Vagina (tissue), 2 donors: ENCODE data around the gene MED20. TPM values are rescaled to one million over a fixed set of nuclear protein-coding genes. Genes with fewer than 3 reads are reported as not detected.

Experiments used
- DNase-seq, 2 donors: peaks; one replicate each; pipeline ENCODE4 v3.0.0-alpha.2; 2017; ENCODE audit errors: extremely low spot score in 2 of 2
- H3K27ac ChIP-seq: fragments of 200-600 bp; sonication (generic); one replicate; pipeline ENCODE4 v1.5.1; 2019
- H3K27me3 ChIP-seq: fragments of 200-600 bp; sonication (generic); one replicate; pipeline ENCODE4 v1.5.1; 2019
- H3K36me3 ChIP-seq, 2 donors: fragments of 200-600 bp; sonication (generic); one replicate each; pipeline ENCODE4 v1.5.1; 2017 to 2019
- H3K4me1 ChIP-seq: fragments of 200-600 bp; sonication (generic); one replicate; pipeline ENCODE4 v1.5.1; 2019
- H3K4me3 ChIP-seq, 2 donors: fragments of 200-600 bp; sonication (generic); 1 replicate in 1 of 2; 2 replicates in 1 of 2; pipeline ENCODE4 v1.5.1; 2016 to 2019
- H3K9me3 ChIP-seq: fragments of 200-600 bp; sonication (generic); one replicate; pipeline ENCODE4 v1.5.1; 2019
- POLR2A ChIP-seq, 2 donors: fragments of 450-650 bp; IDR thresholded peaks; one replicate each; pipeline ENCODE4 v1.6.1; 2017; ENCODE audit warnings: antibody characterized with exemption in 2 of 2, mild to moderate bottlenecking in 2 of 2, moderate library complexity in 2 of 2
- POLR2AphosphoS5 ChIP-seq, 2 donors: sonication (generic); formaldehyde crosslinking; IDR thresholded peaks; one replicate each; pipeline ENCODE4 v1.9.0; 2017; ENCODE audit warnings: antibody characterized with exemption in 2 of 2, mild to moderate bottlenecking in 2 of 2, low read depth in 1 of 2; ENCODE audit not compliant: insufficient read depth in 1 of 2
- intact Hi-C: fragments of 100-400 bp; cut with DNase I; formaldehyde crosslinking; loops from one replicate; pipeline ENCODE4 v1.15.1; 2023
- total RNA-seq: library from RNA; depleted of rRNA; stranded (reverse); fragments of >200 nt; gene quantifications from one replicate; pipeline ENCODE4 v1.2.3, GENCODE V29; 2016
- TF ChIP-seq, protein P1 (sequence below), 3 experiments: fragments of 450-650 bp in 2 of 3; fragments of 200-600 bp in 1 of 3; sonication (generic) in 1 of 3; IDR thresholded peaks; one replicate each; pipeline ENCODE4 v1.5.1; 2017 to 2019; ENCODE audit warnings: antibody characterized with exemption in 3 of 3, mild to moderate bottlenecking in 2 of 3, moderate library complexity in 2 of 3

MED20 gene
- total RNA-seq, 1 donor from 2014 or later: 9.6 TPM

DNA sequence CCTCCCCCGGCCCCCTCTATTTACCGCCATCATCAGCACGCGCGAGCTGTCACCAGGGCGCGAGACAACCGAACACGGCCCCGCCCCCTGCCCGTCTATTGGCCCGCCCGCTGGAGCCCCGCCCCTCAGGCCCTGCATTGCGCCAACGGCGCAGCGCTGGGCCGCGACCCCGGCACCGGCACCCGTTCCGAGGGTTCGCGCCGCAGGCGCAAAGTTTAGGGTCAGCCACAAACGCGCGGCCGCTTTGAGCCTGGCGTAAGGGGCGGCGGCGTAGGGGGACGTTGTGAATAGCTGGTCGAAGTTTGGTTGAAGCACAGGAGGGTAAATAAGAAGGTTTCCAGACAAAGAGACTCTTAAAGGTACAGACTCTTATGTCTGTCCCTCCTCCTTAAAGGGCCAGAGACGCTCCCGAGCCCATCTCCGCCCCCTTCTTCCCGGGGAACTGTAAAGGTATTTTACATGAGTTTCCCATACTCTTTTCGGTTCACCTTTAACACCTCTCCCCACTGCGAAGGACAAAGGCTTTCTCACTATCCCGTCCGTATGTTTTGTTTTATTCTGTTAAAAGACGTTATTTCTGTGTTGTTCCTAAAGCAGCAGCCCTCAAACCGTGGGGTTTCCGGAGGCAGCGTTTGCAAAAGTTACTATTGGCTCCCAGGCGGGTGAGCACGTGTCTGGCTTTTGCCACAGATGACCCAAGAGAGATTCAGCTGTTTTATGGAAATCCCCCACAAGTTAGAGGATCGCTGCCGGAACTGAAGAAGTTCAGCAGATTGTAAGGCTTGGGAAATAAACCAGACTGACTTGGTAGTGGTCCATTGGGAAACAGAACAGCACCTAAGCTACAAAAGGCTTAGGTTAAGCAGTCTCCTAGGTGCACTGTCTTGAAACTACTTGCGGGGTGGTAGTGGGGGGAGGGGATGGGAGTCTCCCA lies 25.4 kb downstream of the MED20 start, which contains the start of gene USP49:
TSS of gene USP49 (minus strand) at position 76 of the 934 bp plus-strand sequence. CDS start 88,392 bp downstream, outside the sequence.
- no peak for DNase-seq
- Histone ChIP-seq H3K4me1 (peaks cover 20% of the 10 kb centered on the region), H3K36me3 (no peaks in the 10 kb centered on the region), H3K27me3 (no peaks in the 10 kb centered on the region), H3K27ac (peak within 1 kb of the TSS; percentile 73), H3K4me3 (peak within 1 kb of the TSS; percentile 53 to 69), H3K9me3 (no peaks in the 10 kb centered on the region)
- TF ChIP-seq, protein P1, sequence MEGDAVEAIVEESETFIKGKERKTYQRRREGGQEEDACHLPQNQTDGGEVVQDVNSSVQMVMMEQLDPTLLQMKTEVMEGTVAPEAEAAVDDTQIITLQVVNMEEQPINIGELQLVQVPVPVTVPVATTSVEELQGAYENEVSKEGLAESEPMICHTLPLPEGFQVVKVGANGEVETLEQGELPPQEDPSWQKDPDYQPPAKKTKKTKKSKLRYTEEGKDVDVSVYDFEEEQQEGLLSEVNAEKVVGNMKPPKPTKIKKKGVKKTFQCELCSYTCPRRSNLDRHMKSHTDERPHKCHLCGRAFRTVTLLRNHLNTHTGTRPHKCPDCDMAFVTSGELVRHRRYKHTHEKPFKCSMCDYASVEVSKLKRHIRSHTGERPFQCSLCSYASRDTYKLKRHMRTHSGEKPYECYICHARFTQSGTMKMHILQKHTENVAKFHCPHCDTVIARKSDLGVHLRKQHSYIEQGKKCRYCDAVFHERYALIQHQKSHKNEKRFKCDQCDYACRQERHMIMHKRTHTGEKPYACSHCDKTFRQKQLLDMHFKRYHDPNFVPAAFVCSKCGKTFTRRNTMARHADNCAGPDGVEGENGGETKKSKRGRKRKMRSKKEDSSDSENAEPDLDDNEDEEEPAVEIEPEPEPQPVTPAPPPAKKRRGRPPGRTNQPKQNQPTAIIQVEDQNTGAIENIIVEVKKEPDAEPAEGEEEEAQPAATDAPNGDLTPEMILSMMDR (IDR thresholded peaks at IDR 0.05): peak in 1 of 3 experiments; percentile 13
- TF ChIP-seq POLR2AphosphoS5 (IDR thresholded peaks at IDR 0.05; ENCODE audit: insufficient read depth in 1 of 2, low read depth in 1 of 2): peak in 1 of 2 donors; percentile 66
- no peak for TF ChIP-seq POLR2A (IDR thresholded peaks at IDR 0.05)
- intact Hi-C loops: no loop called here

DNA sequence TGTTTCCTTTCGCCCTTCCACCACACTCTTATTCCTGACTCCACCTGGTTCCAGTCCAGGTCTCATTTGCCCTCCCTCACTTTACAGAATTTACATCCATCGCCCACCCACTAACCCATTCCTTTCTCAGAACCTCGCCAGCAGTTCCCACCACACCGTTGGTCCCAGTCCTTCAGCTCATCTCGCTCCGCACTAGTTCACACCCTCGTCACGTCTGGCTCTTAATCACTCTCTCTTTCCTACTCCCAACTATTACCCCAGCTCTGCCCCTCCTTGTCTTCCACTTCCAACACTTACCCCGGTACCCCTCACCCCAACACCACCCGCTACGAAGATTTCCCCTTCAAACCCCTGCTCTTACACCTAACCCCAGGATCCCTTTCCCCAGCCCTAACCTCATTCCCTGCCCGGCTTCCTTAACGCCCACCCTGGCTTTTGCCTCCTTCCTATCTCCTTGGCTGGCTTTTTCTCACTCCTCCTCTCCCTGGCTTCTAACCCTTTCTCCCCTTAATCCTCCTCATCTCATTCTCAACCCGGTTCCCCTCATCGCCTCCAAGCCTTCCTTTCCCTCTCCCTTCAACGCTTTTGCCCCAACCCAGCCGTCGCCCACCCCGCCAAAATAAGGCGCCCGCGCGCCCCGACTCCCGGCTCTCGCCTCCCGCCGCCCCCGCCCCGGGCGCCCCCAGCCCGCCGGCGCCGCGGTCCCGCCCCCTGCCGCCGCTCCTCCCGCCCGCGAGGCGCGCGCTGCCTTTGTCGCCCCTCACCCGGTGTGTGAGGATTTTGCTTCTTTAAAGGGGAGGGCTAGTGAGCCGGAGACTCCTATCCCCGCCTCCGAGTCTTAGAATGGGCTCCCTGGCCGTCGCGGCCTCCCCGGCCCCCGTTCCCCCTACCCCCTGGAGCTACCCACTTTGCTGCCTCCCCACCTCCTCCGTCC lies 26.3 kb downstream of the MED20 start:
- Histone ChIP-seq H3K36me3 (no peaks in the 10 kb centered on the region), H3K4me3 (peak overlapping the region; percentile 53 to 69), H3K27me3 (no peaks in the 10 kb centered on the region), H3K27ac (peak overlapping the region; percentile 73), H3K9me3 (no peaks in the 10 kb centered on the region), H3K4me1 (peaks cover 20% of the 10 kb centered on the region)
- intact Hi-C loops: no loop called here
- DNase-seq: no peak
- TF ChIP-seq, protein P1 (IDR thresholded peaks at IDR 0.05): no peak
- TF ChIP-seq POLR2A (IDR thresholded peaks at IDR 0.05) (no peak), POLR2AphosphoS5 (IDR thresholded peaks at IDR 0.05; ENCODE audit: insufficient read depth in 1 of 2, low read depth in 1 of 2) (no peak)

DNA sequence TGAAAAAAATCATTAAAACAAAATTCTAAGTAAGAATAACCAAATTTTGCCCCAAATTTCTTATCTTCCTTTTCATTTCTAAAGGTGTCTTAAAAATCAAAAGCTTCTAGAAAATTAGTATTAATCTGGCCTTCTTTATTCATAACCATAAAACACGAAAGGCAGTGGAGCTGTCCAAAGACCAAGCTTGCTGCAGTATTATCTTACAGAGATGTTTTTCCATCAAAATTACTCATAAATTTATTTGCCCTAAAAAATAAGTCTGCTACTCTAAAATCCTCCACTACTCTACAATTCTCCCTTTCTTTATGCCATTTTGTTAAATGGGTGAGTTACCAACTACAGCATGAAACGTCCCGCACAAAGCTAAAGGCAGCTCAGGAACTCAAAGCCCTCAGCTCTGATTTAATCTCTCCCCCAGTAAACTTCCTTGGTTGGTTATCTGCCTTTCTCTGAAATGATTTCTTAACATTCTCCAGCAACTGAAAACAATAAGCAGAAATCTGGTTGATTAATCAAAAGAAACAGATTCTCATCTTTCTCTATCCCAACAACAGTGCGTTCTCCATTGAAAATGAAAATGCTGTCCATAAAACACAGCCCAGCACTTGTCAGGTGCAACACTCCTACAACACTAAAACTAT lies 27.9 kb downstream of the MED20 start:
- DNase-seq: no peak
- intact Hi-C loops: no loop called here

DNA sequence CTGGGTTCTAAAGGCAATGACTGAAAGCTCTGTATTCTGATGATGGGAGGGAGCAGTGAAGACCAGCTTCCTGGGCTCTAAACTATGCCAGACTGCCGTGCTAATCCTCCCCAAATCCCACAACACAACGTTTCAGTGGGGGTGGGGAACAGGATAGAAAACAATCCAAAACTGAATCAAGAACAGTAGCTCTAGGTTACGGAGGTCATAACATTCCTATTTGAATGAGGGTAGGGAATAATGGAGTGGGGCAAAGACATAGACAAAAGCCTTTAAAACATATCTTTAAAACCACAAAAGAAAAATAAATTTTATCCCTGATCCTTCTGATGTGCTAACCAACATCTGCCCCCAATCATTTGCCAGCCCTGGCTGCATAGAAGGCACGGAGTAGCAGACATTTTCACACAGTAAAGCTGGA lies 33.6 kb downstream of the MED20 start:
- Histone ChIP-seq H3K36me3 (no peaks in the 10 kb centered on the region), H3K27me3 (no peaks in the 10 kb centered on the region), H3K4me1 (no peaks in the 10 kb centered on the region), H3K27ac (no peak overlapping the region), H3K4me3 (no peak overlapping the region), H3K9me3 (no peaks in the 10 kb centered on the region)
- intact Hi-C loops: no loop called here
- TF ChIP-seq, protein P1 (IDR thresholded peaks at IDR 0.05): no peak
- TF ChIP-seq POLR2AphosphoS5 (IDR thresholded peaks at IDR 0.05; ENCODE audit: insufficient read depth in 1 of 2, low read depth in 1 of 2): no peak
- no peak for TF ChIP-seq POLR2A (IDR thresholded peaks at IDR 0.05)
- no peak for DNase-seq

More for the DNA sequence above, 27.9 kb downstream of the MED20 start:
- TF ChIP-seq POLR2AphosphoS5 (IDR thresholded peaks at IDR 0.05; ENCODE audit: insufficient read depth in 1 of 2, low read depth in 1 of 2) (no peak), POLR2A (IDR thresholded peaks at IDR 0.05) (no peak)
- TF ChIP-seq, protein P1 (IDR thresholded peaks at IDR 0.05): no peak
- H3K9me3 ChIP-seq: no peaks in the 10 kb centered on the region
- peaks cover 20% of the 10 kb centered on the region for H3K4me1 ChIP-seq
- no peaks in the 10 kb centered on the region for H3K36me3 ChIP-seq
- no peaks in the 10 kb centered on the region for H3K27me3 ChIP-seq
- no peak overlapping the region for H3K27ac ChIP-seq
- H3K4me3 ChIP-seq: no peak overlapping the region
